Ishikawa (cell line): Measurements from ENCODE around the gene ADCY7.

Source experiments
- EGR1 ChIP-seq: IDR thresholded peaks from 2 replicates; pipeline ENCODE4 v1.6.1; 2012
- EP300 ChIP-seq: IDR thresholded peaks from 2 replicates; pipeline ENCODE4 v1.6.1; 2012; ENCODE audit warnings: borderline replicate concordance
- FOXM1 ChIP-seq: IDR thresholded peaks from 2 replicates; pipeline ENCODE4 v1.6.1; 2012; ENCODE audit warnings: low read depth, borderline replicate concordance
- NFIC ChIP-seq: IDR thresholded peaks from 2 replicates; pipeline ENCODE4 v1.6.1; 2012
- TCF12 ChIP-seq: IDR thresholded peaks from 2 replicates; pipeline ENCODE4 v1.6.1; 2012; ENCODE audit warnings: low read depth
- YY1 ChIP-seq: IDR thresholded peaks from 2 replicates; pipeline ENCODE4 v1.6.1; 2012; ENCODE audit warnings: low read depth
- ZBTB7A ChIP-seq: IDR thresholded peaks from 2 replicates; pipeline ENCODE4 v1.6.1; 2012; ENCODE audit warnings: low read depth
- TF ChIP-seq, protein P1 (sequence below): IDR thresholded peaks from 2 replicates; pipeline ENCODE4 v1.6.1; 2012
- TF ChIP-seq, protein P2 (sequence below): IDR thresholded peaks from 2 replicates; pipeline ENCODE4 v1.6.1; 2012; ENCODE audit warnings: low read depth, mild to moderate bottlenecking

DNA sequence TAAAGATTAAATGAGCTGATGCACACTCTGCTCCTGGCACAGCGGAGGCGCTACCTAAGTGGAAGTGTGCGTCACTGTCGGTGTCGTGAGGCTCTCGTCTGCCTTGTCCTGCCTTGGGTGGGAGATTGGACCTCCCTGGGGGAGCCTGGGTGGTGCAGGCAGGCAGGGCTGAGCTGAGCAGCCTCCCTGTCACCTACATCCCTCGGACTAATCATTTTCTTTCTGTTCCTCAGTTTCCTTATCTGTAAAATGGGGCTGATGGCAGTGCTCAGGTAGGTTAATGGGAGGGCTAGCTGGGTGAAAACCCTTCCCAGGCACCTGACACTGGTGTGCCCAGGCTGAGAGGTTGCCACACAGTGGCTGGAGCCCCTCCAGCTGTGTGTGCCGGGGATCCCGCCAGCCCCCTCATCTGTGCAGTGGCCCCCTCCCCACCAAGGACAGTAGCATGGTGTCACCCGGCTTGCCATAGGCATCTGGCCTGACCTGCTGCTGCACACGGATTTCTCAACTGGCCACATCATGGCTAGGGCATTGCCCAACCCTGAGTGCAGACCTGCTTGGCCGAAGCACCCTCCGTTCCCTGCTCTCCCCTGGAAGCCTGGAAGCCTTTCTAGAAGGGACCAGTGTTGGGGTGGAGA is 4.3 kb downstream of the ADCY7 start:
- TF ChIP-seq TCF12 (no peak), ZBTB7A (no peak), EGR1 (no peak), EP300 (no peak), YY1 (no peak), NFIC (no peak), FOXM1 (no peak)
- TF ChIP-seq, protein P1, sequence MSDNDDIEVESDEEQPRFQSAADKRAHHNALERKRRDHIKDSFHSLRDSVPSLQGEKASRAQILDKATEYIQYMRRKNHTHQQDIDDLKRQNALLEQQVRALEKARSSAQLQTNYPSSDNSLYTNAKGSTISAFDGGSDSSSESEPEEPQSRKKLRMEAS = no peak
- TF ChIP-seq, protein P2, sequence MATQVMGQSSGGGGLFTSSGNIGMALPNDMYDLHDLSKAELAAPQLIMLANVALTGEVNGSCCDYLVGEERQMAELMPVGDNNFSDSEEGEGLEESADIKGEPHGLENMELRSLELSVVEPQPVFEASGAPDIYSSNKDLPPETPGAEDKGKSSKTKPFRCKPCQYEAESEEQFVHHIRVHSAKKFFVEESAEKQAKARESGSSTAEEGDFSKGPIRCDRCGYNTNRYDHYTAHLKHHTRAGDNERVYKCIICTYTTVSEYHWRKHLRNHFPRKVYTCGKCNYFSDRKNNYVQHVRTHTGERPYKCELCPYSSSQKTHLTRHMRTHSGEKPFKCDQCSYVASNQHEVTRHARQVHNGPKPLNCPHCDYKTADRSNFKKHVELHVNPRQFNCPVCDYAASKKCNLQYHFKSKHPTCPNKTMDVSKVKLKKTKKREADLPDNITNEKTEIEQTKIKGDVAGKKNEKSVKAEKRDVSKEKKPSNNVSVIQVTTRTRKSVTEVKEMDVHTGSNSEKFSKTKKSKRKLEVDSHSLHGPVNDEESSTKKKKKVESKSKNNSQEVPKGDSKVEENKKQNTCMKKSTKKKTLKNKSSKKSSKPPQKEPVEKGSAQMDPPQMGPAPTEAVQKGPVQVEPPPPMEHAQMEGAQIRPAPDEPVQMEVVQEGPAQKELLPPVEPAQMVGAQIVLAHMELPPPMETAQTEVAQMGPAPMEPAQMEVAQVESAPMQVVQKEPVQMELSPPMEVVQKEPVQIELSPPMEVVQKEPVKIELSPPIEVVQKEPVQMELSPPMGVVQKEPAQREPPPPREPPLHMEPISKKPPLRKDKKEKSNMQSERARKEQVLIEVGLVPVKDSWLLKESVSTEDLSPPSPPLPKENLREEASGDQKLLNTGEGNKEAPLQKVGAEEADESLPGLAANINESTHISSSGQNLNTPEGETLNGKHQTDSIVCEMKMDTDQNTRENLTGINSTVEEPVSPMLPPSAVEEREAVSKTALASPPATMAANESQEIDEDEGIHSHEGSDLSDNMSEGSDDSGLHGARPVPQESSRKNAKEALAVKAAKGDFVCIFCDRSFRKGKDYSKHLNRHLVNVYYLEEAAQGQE = no peak
